GM19023 (cell line): ENCODE measurements around the gene DAW1.
"Not testable (repeated sequence)": the region's sequence is repeated elsewhere in the genome, so short reads cannot be mapped to it uniquely, and the experiment has no call there.

ENCODE experiments used
- ATAC-seq: cut with Tn5 transposase; IDR thresholded peaks from one replicate; pipeline ENCODE4 v1.9.1; 2021; ENCODE audit warnings: mild to moderate bottlenecking, moderate library complexity; ENCODE audit not compliant: unreplicated experiment

DAW1 gene

DNA sequence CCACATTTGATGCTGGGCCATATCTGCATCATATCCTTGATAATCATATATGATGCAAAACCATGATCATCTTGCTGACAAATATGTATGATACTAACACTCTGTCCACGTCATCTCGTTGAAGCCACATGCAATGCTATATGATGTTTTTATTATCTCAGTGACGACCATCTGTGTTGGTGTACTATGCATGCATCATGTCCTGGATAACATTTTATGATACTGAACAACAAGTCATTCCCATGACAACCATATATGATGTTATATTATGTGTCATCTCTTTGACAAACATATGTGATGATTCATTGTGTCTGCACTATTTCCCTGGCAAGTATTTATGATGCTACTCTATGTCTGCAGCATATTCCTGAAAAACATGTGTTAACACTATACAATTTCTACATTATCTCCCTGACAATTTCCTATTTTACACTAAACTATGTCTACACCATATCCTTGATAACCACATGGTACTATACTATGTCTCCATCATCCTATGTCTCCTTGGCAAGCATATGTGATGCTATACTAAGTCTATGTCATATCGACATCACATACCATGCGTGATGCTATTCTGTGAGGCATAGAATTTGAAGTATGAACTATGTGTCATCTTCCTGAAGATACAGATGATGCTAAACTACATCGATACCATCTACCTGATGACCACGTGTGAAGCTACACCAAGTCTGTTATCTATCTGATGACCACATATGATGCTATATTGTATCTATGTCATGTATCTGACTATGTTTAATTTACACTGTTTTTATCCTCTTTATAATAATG is 37.0 kb downstream of the DAW1 start:
- no peak for ATAC-seq

GRCh38 chr2:227914362-227914761 is 42.9 kb downstream of the DAW1 start:
- ATAC-seq: no peak

GRCh38 chr2:227921648-227922047 is 50.2 kb downstream of the DAW1 start:
- no peak for ATAC-seq

DNA sequence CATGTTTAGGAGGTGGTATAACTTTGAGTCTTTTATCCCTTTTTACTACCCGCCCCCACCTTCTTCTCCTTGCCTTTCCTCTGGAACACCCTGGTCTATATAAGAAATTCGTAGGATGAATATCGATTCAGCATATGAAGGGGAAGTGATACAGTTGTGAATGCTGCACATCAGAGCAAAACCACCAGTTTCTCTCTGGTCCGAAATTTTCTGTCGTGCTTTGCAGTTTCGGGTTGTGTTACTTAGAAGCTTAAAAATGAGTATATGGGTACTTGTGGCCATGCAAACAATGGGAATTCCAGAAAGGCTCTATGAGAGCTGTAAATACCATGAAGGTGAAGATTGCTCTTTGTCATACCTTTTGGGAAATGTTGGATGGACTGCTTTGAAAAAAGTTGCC is 60.6 kb downstream of the DAW1 start:
- ATAC-seq: no peak

- ATAC-seq: no peak
Observed at GRCh38 chr2:227932403-227932802, 61.0 kb downstream of the DAW1 start.

- ATAC-seq: no peak
Observed at GRCh38 chr2:227933884-227934283, 62.5 kb downstream of the DAW1 start.

- not testable (repeated sequence) for ATAC-seq
Observed at GRCh38 chr2:227936249-227936648, 64.8 kb downstream of the DAW1 start.

DNA sequence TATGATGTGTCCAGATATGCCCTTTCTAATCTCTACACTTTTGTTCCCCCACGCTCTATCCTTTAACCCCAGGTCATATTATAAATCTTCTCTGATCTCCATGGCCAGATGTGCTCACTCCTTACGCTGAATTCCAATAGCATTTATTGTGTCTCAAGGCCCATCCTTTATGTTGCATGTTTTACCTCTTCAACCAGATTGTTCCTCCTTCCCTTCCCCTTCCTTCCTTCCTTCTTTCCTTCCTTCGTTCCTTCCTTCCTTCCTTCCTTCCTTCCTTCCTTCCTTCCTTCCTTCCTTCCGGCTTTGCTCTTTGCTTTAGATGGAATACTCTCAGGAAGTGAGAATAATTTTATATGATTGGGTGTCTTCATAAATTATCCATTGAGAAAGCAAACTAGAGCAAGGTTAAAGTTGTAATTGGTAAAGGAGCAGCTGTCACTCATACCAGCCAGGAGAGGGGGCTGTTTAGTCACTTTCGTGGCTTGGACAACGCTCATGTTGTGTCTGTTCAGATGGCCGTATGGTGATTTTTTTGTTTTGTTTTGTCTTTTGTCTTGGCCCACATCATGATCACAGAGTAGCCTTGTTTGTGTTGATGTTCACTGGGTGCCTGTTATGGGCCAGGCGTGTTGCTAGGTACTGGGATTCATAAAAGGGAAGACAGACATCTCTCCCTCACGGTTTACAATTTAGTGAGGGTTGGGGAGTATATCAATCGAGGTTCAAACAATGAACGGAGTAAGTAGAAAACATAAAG is 68.0 kb downstream of the DAW1 start:
- ATAC-seq: no peak

GRCh38 chr2:227942021-227942420 is 70.6 kb downstream of the DAW1 start:
- ATAC-seq: no peak

DNA sequence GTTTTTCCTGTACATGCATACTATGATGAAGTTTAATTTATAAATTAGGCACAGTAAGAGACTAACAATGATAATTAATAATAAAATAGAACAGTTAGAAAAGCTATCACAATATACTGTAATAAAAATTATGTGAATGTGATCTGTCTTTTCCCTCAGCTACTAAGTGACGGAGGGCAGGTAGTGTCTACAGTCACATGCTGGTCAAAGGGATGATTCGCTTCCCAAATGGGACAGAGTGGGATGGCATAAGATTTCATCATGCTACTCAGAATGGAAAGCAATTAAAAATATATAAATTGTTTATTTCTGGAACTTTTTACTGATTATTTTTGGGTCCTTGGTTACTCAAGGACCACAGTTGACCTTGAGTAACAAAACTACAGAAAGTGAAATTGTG is 71.5 kb downstream of the DAW1 start:
- ATAC-seq: no peak

- ATAC-seq: no peak
Observed at GRCh38 chr2:227960317-227960716, 88.9 kb downstream of the DAW1 start.

DNA sequence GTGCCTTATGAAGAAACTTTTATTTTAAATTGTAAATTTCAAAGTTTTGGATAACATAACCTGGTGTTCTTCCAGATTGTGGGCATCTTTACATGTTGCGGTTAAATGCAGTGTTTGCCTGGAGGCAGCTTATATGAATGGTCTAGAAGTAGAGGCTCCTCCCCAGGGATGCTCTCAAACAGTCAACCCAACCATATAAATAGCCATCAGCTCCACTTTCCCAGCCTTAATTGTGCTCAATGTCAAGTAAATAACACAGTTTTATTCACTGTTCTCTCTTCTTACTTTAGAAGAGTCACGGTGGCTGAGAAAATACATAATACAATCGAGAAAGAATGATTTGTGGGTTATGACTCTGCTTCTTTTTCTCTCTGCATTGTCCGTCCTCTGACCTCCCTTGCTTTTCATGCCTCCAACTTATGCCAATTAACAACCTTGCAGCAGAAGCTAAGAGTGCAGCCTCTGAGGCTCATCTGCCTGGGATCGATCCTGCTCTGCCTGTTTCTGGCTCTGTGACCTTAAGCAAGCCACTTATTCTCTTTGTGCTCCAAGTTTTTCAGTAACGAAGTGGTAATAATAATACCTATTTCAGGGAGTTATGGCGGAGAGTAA is 100.3 kb downstream of the DAW1 start:
- ATAC-seq: no peak

DNA sequence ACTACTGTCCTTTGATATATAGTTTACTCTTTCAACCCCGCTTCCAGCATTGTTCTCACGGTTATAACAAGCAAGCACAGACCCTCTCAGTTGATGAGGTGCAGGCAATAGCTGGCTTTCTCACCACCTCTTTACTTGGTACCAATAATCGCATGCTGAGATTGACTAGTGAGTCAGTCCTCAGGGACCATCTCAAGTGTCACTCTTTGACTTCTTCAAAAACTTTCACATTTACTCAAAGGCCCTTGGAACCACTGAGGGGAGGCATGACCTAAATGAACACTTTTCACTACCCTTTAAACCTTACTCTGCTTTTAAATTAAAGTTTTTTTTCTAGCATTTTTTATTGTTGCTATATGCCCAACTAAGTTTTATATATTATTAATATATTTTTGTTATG is 101.8 kb downstream of the DAW1 start:
- no peak for ATAC-seq
